ENCODE results near the gene EGLN2. TPM values are rescaled to one million over a fixed set of nuclear protein-coding genes. Genes with fewer than 3 reads are reported as not detected.

EGLN2 gene
- total RNA-seq, 1 experiment from 2014 or later, result 131 TPM

DNA sequence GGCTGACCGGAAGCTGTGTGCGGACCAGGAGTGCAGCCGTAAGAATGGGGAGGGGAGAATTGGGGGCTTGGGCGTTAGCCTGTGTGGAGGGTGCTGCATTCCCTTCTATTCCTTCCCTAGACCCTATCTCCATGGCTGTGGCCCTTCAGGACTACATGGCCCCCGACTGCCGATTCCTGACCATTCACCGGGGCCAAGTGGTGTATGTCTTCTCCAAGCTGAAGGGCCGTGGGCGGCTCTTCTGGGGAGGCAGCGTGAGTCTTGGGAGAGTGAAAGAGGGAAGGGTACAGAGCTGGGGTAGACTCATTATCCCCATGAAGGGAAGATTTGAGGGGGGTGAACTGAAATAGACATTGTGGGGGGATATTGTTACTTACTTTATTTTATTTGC, 23.4 kb upstream of the EGLN2 start:
- Histone ChIP-seq H3K23ac (ENCODE audit: insufficient read length, low read depth, low read length) (no peak overlapping the region), H2BK120ac (ENCODE audit: low read depth, low read length, poor library complexity, severe bottlenecking) (no peak overlapping the region), H3K4me1 (ENCODE audit: insufficient read depth, low read length) (0 out of 2 replicates have a peak, but pooled peaks cover 2% of the 10 kb centered on the region), H3K14ac (ENCODE audit: insufficient read depth, low read length) (0 out of 2 replicates have a peak overlapping the region, but pooled peaks have one; percentile 46), H3K9ac (ENCODE audit: extremely low read depth, insufficient read length, low read length) (no peak overlapping the region), H3K56ac (ENCODE audit: insufficient read length, low read depth, low read length) (no peak overlapping the region), H3K27me3 (ENCODE audit: insufficient read depth, low read length) (no peaks in the 10 kb centered on the region), H4K8ac (replicated peaks; ENCODE audit: insufficient read length, low read depth, low read length) (no peak overlapping the region), H2BK20ac (ENCODE audit: low read depth, low read length, poor library complexity, severe bottlenecking) (no peak overlapping the region), H3K4ac (ENCODE audit: low read depth, low read length) (no peak overlapping the region), H3K79me2 (ENCODE audit: insufficient read depth, low read length) (no peaks in the 10 kb centered on the region), H3K27ac (ENCODE audit: insufficient read length, low read depth, low read length) (no peak overlapping the region), H2BK12ac (ENCODE audit: insufficient read length, low read depth, low read length) (no peak overlapping the region), H3K23me2 (ENCODE audit: insufficient read length, low read depth, low read length, poor library complexity, severe bottlenecking) (peaks cover 4% of the 10 kb centered on the region), H3K9me3 (ENCODE audit: control insufficient read depth, low read depth, low read length) (no peaks in the 10 kb centered on the region), H2BK15ac (ENCODE audit: low read depth, low read length) (no peak overlapping the region), H4K91ac (ENCODE audit: insufficient read length, low read depth, low read length) (no peak overlapping the region), H4K5ac (ENCODE audit: insufficient read length, low read depth, low read length) (peak overlapping the region; percentile 57), H3K79me1 (ENCODE audit: insufficient read depth, low read depth, low read length, poor library complexity, severe bottlenecking) (no peaks in the 10 kb centered on the region), H3K18ac (ENCODE audit: insufficient read length, low read depth, low read length) (no peak overlapping the region), H2AFZ (ENCODE audit: low read length) (no peak overlapping the region), H3K4me2 (ENCODE audit: insufficient read depth, insufficient read length, low read length) (no peak overlapping the region), H2BK5ac (ENCODE audit: insufficient read length, low read length) (no peak overlapping the region), H4K20me1 (ENCODE audit: control insufficient read depth, insufficient read depth, insufficient read length) (no peaks in the 10 kb centered on the region), H3T11ph (ENCODE audit: low read length) (no peak overlapping the region), H2AK5ac (ENCODE audit: insufficient read length, low read length) (no peak overlapping the region)
- Mint-ChIP-seq H3K27ac (no peak overlapping the region), H3K4me3 (peak overlapping the region in 1 of 2 experiments; percentile 42; a peak in 1 of 5 replicates), H3K27me3 (ENCODE audit: low read depth) (no peaks in the 10 kb centered on the region), H3K36me3 (ENCODE audit: insufficient read depth in 1 of 3, low read depth in 3 of 3) (peaks cover 1 to 10% (median 3%) of the 10 kb centered on the region in 3 experiments; a peak in 4 of 7 replicates), H3K4me1 (peaks cover 23 to 33% of the 10 kb centered on the region in 2 experiments), H3K9me3 (peaks cover 0 to 2% of the 10 kb centered on the region in 2 experiments; a peak in 4 of 5 replicates)
- TF ChIP-seq, protein P1, sequence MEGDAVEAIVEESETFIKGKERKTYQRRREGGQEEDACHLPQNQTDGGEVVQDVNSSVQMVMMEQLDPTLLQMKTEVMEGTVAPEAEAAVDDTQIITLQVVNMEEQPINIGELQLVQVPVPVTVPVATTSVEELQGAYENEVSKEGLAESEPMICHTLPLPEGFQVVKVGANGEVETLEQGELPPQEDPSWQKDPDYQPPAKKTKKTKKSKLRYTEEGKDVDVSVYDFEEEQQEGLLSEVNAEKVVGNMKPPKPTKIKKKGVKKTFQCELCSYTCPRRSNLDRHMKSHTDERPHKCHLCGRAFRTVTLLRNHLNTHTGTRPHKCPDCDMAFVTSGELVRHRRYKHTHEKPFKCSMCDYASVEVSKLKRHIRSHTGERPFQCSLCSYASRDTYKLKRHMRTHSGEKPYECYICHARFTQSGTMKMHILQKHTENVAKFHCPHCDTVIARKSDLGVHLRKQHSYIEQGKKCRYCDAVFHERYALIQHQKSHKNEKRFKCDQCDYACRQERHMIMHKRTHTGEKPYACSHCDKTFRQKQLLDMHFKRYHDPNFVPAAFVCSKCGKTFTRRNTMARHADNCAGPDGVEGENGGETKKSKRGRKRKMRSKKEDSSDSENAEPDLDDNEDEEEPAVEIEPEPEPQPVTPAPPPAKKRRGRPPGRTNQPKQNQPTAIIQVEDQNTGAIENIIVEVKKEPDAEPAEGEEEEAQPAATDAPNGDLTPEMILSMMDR (conservative IDR thresholded peaks at IDR 0.05), result no peak
- no CpG with 5 or more reads among the region's 10 CpGs for WGBS (ENCODE audit: extremely low coverage, insufficient read length, low lambda C conversion rate)
- DNase-seq, result no peak
